Central memory CD8-positive, alpha-beta T cell (primary cell): Measurements from ENCODE around the gene SORD.
"Not testable (repeated sequence)": the region's sequence is repeated elsewhere in the genome, so short reads cannot be mapped to it uniquely, and the experiment has no call there.

Experiments
- ATAC-seq: fragments of 150-1000 bp; cut with Tn5 transposase; replicated peaks from 2 replicates; pipeline ENCODE4 v1.10.0; 2022; ENCODE audit warnings: mild to moderate bottlenecking, moderate FRiP score, moderate number of reproducible peaks; ENCODE audit not compliant: poor library complexity, severe bottlenecking; ENCODE audit errors: extremely low read depth
- DNase-seq, 2 donors: peaks; one replicate each; pipeline ENCODE4 v3.0.0; 2021; ENCODE audit warnings: low spot score in 2 of 2
- H3K27ac Mint-ChIP-seq: one replicate; pipeline ENCODE4 v1.8.0; 2022; ENCODE audit warnings: low read depth, mild to moderate bottlenecking, moderate library complexity, mixed read lengths
- H3K27me3 Mint-ChIP-seq: one replicate; pipeline ENCODE4 v1.8.0; 2022; ENCODE audit warnings: mixed read lengths
- H3K36me3 Mint-ChIP-seq: one replicate; pipeline ENCODE4 v1.8.0; 2022; ENCODE audit warnings: mild to moderate bottlenecking, moderate library complexity, mixed read lengths; ENCODE audit not compliant: insufficient read depth
- H3K4me1 Mint-ChIP-seq: one replicate; pipeline ENCODE4 v1.8.0; 2022; ENCODE audit warnings: mixed read lengths
- H3K4me3 Mint-ChIP-seq: one replicate; pipeline ENCODE4 v1.8.0; 2022; ENCODE audit warnings: mild to moderate bottlenecking, moderate library complexity, mixed read lengths
- H3K9me3 Mint-ChIP-seq: one replicate; pipeline ENCODE4 v1.8.0; 2022; ENCODE audit warnings: mixed read lengths

Gene SORD

DNA sequence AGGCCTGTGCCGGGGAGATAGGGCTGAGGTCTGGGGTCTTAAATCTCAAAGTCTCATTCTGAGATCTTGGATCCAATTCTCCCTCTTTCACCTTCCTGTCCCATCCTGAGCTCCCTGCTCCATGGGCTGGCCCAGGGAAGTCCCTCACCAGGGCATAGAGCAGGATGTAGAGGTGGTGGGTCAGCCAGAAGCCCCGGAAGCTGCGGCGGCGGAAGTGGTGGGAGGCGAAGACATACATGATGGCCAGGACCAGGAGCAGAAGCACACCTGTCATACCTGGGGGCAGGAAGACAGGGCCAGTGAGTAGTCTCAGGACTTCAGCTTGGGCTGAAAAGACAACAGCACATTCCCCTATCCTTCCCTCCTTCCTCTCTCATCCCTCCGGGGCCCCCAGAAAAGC, 74.5 kb downstream of the SORD start:
- DNase-seq (no peak), ATAC-seq (no peak)
- no peak overlapping the region for H3K4me3 Mint-ChIP-seq
- H3K27me3 Mint-ChIP-seq, result peaks cover 33% of the 10 kb centered on the region
- no peaks in the 10 kb centered on the region for H3K9me3 Mint-ChIP-seq
- peaks cover 2% of the 10 kb centered on the region for H3K36me3 Mint-ChIP-seq
- no peak overlapping the region for H3K27ac Mint-ChIP-seq
- no peaks in the 10 kb centered on the region for H3K4me1 Mint-ChIP-seq

DNA sequence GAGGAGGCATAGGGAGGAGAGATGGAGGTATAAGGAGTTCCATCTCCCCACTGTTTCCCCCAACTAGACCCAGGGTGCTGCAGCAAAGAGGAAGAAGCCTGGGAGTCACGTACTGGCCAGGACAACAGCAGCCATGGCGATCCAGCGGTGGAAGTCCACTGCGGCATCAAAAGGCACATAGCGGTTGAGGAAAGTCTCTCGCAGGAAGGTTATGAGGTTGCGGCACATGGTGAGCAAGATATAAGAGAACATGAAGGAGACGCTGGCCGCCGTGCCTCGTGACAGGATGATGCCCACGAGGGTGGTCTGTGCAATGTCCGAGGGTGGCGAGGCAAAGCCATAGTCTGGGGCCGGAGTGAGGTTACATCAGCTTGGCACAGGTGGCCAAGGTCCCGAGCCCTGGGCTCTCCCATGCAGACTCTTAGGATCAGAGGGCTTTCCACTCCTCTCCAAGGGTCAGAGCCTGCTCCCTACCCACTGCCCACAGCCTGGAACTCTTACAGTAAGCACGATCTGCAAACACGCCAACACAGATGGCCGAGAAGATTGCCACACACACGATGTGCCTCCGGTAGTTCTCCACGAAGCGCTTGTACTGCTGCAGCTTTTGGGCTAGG, 76.7 kb downstream of the SORD start:
- H3K27ac Mint-ChIP-seq, result no peak overlapping the region
- no peak overlapping the region for H3K4me3 Mint-ChIP-seq
- no peaks in the 10 kb centered on the region for H3K4me1 Mint-ChIP-seq
- no peaks in the 10 kb centered on the region for H3K9me3 Mint-ChIP-seq
- peaks cover 46% of the 10 kb centered on the region for H3K27me3 Mint-ChIP-seq
- DNase-seq, result no peak
- peaks cover 2% of the 10 kb centered on the region for H3K36me3 Mint-ChIP-seq
- ATAC-seq, result no peak

DNA sequence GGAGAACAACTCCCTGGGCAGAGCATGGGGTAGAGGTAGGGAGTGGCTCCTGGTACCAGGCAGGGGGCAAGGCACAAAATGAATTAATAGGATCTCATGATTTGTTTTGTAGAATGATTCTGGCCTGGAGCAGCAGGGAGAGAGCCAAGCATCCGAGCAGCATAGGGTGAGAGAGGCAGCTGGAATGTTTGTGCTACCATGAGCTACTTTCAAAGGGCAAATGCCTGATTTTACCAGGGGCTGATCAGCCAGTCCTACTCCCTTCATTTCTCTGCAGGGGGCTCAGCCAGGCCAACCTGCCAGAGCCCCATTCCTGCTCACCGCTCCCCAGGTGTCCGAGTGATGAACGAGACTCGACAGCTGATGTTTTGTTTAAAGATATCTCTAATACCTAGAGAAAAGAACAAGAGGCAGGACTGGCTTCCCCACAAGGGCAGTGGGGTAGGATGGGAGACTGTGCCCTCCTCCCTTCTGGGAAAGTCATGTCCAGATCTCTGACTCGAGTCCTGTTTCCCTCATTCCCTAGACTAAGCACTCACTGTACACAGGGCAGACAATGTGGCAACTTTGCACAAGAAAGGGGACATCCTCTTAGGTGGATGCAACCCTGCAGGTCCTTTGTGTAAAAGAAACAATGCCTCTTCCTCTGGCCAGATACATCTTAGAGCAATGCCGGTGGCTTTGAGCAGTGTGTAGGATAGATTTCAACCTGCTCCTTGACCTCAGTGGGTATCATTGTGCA, 78.1 kb downstream of the SORD start:
- H3K27me3 Mint-ChIP-seq, result peaks cover 48% of the 10 kb centered on the region
- H3K4me1 Mint-ChIP-seq, result no peaks in the 10 kb centered on the region
- no peaks in the 10 kb centered on the region for H3K9me3 Mint-ChIP-seq

DNA sequence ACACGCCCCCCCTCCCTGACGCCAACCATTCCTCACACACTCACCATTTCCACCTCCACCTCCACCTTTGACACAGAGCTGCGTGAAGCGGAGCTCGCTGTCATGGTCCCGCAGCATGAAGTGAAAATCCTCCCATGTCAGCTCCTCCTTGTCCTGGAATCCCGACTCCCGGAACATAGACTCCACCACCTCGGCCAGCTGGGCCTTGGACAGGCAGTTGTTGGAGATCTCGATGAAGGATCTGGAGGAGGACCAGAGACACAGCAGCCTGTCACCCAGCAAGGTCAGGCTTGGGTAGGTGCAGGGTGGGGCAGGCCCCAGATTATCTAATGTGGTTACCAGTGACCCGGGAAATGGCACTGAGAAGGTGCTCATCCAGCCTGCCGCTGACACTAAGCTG, 78.8 kb downstream of the SORD start:
- no peak overlapping the region for H3K4me3 Mint-ChIP-seq
- H3K27me3 Mint-ChIP-seq, result peaks cover 55% of the 10 kb centered on the region
- H3K36me3 Mint-ChIP-seq, result peaks cover 2% of the 10 kb centered on the region
- no peaks in the 10 kb centered on the region for H3K9me3 Mint-ChIP-seq
- DNase-seq, result no peak
- no peaks in the 10 kb centered on the region for H3K4me1 Mint-ChIP-seq
- ATAC-seq, result no peak
- H3K27ac Mint-ChIP-seq, result no peak overlapping the region

More for the DNA sequence above, 78.1 kb downstream of the SORD start:
- no peak for DNase-seq
- Mint-ChIP-seq H3K4me3 (no peak overlapping the region), H3K27ac (peak overlapping the region; percentile 26), H3K36me3 (peaks cover 2% of the 10 kb centered on the region)
- ATAC-seq, result no peak

DNA sequence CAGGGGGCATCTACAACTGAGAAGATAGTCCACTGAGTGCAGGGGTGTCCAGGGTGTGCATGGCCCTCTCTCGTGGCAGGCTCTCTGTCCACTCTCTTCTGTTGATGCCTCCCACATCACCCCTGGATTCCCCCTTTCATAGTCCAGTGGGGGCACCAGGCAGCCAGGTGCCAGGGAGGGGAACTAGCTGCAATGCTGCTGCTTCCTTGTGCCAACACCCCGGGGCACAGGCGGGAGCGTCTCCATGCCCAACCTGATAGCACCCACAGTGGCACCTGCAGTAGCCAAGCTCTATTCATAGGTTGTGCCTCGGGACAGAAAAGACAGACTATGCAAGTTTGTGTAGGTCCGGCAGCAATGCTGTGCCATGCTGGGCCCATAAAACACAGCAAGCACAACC, 79.2 kb downstream of the SORD start:
- Mint-ChIP-seq H3K27ac (no peak overlapping the region), H3K27me3 (peaks cover 60% of the 10 kb centered on the region), H3K36me3 (peaks cover 2% of the 10 kb centered on the region)

DNA sequence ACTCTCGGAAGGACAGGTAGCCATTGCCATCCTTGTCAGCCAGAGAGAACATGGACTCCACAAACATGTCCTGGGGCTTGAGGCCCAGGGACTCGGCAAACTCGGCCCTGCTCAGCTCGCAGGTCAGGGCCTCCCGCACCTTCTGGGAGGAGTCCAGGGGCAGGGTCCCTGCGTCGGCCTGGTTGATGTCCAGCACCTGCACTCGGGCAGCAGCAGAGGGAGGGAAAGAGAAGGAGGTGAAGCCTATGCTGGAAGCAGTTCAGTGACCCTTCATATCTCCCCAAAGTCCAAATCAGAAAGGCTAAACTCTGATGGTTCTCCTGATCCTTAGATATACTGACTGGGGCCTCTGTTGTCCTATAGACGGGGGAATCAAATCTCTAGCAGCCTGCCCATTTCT, 81.2 kb downstream of the SORD start:
- peaks cover 77% of the 10 kb centered on the region for H3K27me3 Mint-ChIP-seq
- not testable (repeated sequence) for H3K4me1 Mint-ChIP-seq, H3K4me3 Mint-ChIP-seq, ATAC-seq, H3K9me3 Mint-ChIP-seq, H3K27ac Mint-ChIP-seq, DNase-seq, H3K36me3 Mint-ChIP-seq

More for the DNA sequence above, 79.2 kb downstream of the SORD start:
- ATAC-seq (no peak), DNase-seq (no peak)
- no peak overlapping the region for H3K4me3 Mint-ChIP-seq
- H3K4me1 Mint-ChIP-seq, result no peaks in the 10 kb centered on the region
- no peaks in the 10 kb centered on the region for H3K9me3 Mint-ChIP-seq

DNA sequence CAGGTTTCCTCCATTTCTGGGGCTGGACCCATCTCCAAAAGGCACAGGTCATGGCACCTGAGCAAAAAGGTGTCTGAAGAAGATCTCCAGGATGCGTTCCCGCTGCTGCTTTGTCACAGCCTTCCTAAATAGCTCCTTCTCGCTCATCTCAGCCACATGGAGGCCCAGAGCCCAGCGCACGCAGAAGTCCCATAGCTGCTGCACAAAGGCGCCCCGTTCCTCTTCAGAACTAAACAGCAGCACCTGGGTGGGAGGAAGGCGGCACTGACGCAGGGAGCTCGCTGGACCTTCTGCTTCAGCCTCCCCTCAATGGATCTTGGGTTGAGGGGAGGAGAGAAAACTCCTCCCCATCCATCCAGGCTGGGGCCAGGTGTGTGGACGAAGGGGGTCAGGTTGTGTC, 82.6 kb downstream of the SORD start:
- no peak overlapping the region for H3K4me3 Mint-ChIP-seq
- no peak for DNase-seq
- H3K27me3 Mint-ChIP-seq, result peaks cover 79% of the 10 kb centered on the region
- no peaks in the 10 kb centered on the region for H3K9me3 Mint-ChIP-seq
- H3K4me1 Mint-ChIP-seq, result no peaks in the 10 kb centered on the region
- no peak for ATAC-seq
- peaks cover 2% of the 10 kb centered on the region for H3K36me3 Mint-ChIP-seq
- no peak overlapping the region for H3K27ac Mint-ChIP-seq

DNA sequence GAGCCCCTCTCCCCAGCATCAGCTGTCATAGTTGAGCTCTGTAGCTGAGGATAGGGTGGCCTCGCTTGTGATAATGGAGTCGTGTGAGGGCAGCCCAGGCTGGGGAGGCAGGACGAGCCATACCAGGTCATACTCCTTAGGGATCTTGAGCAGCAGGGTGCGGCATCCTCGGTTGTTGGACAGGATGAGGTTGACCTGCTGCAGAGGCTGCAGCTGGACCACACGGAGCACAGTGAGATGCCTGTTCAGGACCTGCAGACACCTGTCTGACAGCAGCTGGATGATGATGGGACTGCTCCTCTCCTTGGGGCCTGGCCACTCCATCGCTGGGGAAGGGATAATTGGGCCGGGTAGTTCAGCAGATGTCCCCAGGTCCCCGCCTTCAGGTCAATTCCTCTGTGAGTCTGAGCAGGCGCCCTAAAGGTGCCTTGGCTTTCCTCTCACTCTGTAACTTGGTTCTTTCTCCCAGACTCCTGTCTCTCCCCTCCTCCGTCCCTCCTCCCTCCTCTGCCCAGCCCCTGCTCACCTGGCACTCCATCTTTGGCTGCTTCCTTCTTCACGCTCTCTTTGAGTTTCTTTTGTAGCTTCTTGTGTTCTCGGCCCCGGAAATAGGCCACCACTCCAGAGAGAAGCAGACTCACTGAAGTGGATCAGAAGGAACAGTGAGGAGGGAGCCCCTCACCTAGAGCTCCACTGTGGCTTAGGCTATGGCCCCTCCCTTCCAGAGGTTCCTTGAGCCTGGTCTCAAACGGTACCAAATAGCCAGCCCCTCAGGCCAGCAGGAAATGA, 83.2 kb downstream of the SORD start:
- H3K36me3 Mint-ChIP-seq, result no peaks in the 10 kb centered on the region
- no peaks in the 10 kb centered on the region for H3K9me3 Mint-ChIP-seq
- no peaks in the 10 kb centered on the region for H3K4me1 Mint-ChIP-seq
- H3K4me3 Mint-ChIP-seq, result no peak overlapping the region
- peaks cover 75% of the 10 kb centered on the region for H3K27me3 Mint-ChIP-seq
- DNase-seq (no peak), ATAC-seq (no peak)
- no peak overlapping the region for H3K27ac Mint-ChIP-seq

DNA sequence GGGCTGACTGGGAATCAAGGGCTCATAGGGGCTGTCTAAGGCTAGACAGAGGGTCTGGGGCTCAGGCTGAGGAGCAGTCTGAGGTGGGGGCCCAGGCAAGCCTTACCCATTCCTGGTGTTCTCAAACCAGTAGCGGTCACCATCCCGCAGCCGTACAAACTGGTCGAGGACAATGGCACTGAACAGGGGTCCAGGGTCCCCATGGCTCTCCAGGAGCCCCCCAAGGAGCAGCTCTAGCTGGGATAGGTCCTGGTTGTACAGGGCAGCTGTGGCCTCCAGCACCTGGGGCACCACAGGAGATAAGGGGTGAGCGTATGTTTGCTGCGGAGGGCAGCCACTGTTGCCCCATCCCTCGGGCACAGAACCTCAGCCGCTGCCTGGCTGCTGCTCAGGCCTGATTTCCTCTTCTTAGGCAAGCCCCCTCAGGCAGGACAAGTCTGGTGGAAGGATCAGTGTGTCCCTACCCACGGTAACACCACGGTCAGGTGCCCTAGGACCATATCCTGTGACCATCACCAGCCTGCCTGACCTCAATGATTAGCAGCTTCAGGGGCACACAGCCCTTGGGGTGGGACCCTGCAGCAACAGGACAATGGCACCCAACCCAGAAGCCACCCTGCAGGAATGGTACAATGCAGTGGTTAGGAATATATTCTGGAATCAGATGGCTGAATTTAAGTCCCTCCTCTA, 85.1 kb downstream of the SORD start:
- Mint-ChIP-seq H3K4me3 (no peak overlapping the region), H3K27ac (no peak overlapping the region), H3K36me3 (no peaks in the 10 kb centered on the region), H3K4me1 (peaks cover 8% of the 10 kb centered on the region), H3K9me3 (no peaks in the 10 kb centered on the region), H3K27me3 (peaks cover 77% of the 10 kb centered on the region)
- ATAC-seq (no peak), DNase-seq (no peak)

DNA sequence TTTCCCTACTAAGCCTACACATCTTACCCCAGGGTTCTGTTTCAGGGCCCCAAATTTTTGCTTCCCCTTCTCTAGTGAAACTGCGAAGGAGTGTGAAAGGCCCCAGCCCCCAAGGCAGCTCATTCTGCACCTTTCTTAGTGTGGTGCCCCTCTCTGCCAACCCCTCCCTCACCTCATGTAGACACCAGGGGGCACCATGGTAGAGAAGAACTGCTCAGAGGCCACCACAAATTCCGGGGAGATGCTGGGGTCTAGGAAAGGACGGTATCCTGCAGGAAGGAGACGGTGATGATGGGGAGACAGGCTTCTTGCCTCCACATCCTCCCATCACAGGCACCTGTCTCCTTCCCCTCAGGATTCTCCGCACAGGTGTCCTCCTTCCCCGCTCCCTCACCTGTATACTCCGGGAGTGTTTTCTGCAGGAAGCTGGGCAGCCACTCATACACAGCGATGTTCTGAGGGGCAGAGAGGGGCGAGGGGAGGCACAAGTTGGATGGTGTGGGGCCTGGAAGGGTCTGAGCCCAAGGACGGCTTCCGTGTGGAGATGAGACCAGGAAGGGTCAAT, 87.3 kb downstream of the SORD start:
- DNase-seq, result no peak
- Mint-ChIP-seq H3K27me3 (peaks cover 85% of the 10 kb centered on the region), H3K9me3 (no peaks in the 10 kb centered on the region), H3K4me3 (no peak overlapping the region), H3K4me1 (peaks cover 14% of the 10 kb centered on the region), H3K36me3 (no peaks in the 10 kb centered on the region), H3K27ac (no peak overlapping the region)
- no peak for ATAC-seq

DNA sequence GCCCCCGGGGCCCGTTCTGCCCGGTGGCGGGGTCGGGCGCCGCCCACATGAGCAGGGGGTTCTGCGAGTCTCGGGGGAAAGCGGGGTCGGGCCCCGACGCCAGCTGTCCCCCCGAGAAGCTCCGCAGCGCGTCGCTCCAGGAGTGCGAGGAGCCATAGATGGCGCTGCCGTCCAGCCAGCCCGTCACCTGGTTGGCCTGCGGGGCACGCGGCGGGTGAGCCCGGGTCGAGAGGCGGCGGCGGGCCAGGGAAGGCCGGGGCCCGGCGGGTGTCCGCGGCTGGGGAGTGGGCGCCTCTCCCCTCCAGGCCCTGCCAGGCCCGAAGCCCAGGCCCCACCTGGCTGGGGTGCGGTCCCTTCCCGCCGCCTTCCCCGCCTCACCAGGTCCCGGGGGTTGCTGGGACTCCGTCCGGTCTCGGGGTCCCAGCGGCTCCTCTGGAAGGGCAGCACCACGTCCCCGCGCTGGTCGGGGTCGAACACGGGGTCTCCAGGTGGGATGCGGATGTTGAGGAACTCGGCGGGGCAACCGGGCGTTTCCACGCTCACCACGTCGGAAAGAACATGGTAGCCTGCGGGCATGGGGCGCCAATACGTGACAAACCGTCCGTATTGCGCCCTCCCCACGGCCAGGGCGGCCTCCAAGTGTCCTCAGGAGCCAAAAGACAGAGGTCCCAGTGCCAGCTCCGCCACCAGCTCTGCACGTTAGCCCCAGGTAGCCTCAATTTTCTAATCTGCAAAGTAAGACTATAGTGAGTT, 88.6 kb downstream of the SORD start:
- peak overlapping the region; percentile 36 for H3K4me3 Mint-ChIP-seq
- peaks cover 18% of the 10 kb centered on the region for H3K4me1 Mint-ChIP-seq
- H3K36me3 Mint-ChIP-seq, result no peaks in the 10 kb centered on the region
- no peak overlapping the region for H3K27ac Mint-ChIP-seq
- no peak for ATAC-seq
- H3K27me3 Mint-ChIP-seq, result peaks cover 90% of the 10 kb centered on the region
- no peaks in the 10 kb centered on the region for H3K9me3 Mint-ChIP-seq
- DNase-seq, result no peak

DNA sequence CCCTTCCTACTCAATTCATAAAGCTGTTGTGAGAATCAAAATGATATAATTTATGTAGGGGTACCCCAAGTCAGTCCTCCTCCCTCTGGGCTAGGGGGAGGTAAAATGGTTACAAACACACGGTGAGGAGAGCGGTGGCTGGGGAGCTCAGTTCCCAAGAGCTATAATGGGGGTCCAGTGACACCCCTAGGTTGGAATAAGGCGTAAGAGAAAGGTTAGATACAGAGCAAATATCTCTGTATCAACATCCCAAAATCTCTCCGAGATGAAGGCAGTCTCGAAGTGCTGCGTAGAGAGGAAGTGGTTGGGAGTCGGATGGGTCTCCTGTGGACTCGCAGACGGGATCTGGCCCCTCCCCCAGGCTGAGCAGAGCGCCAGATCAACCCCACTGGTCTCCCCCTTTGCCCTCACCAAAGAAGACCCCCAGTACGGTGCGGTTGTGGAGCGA, 89.2 kb downstream of the SORD start:
- Mint-ChIP-seq H3K4me3 (peak overlapping the region; percentile 36), H3K4me1 (peaks cover 20% of the 10 kb centered on the region), H3K36me3 (no peaks in the 10 kb centered on the region), H3K27ac (no peak overlapping the region), H3K9me3 (no peaks in the 10 kb centered on the region), H3K27me3 (peaks cover 90% of the 10 kb centered on the region)
- ATAC-seq (no peak), DNase-seq (no peak)
